Activated naive CD8-positive, alpha-beta T cell (primary cell): ENCODE results near the gene GNE.
"Not testable (repeated sequence)": the region's sequence is repeated elsewhere in the genome, so short reads cannot be mapped to it uniquely, and the experiment has no call there.

Experiments
- H3K27ac Mint-ChIP-seq: one replicate; pipeline ENCODE4 v1.8.0; 2021; ENCODE audit warnings: mixed read lengths
- H3K27me3 Mint-ChIP-seq: one replicate; pipeline ENCODE4 v1.8.0; 2021; ENCODE audit warnings: mixed read lengths
- H3K36me3 Mint-ChIP-seq: one replicate; pipeline ENCODE4 v1.8.0; 2021; ENCODE audit warnings: mixed read lengths
- H3K4me1 Mint-ChIP-seq: one replicate; pipeline ENCODE4 v1.8.0; 2021; ENCODE audit warnings: low read depth, mixed read lengths
- H3K4me3 Mint-ChIP-seq: one replicate; pipeline ENCODE4 v1.8.0; 2021; ENCODE audit warnings: mild to moderate bottlenecking, mixed read lengths
- H3K9me3 Mint-ChIP-seq: one replicate; pipeline ENCODE4 v1.8.0; 2021; ENCODE audit warnings: low read depth, mixed read lengths

GNE gene

GRCh38 chr9:36258208-36258995 is at the start of gene GNE:
Gene GNE (minus strand): TSS chr9:36258448. CDS start chr9:36249355, 9,093 bp downstream.
- no peaks in the 10 kb centered on the region for H3K9me3 Mint-ChIP-seq
- peaks cover 10% of the 10 kb centered on the region for H3K4me1 Mint-ChIP-seq
- no peaks in the 10 kb centered on the region for H3K27me3 Mint-ChIP-seq
- no peaks in the 10 kb centered on the region for H3K36me3 Mint-ChIP-seq
- peak within 1 kb of the TSS; percentile 90 for H3K27ac Mint-ChIP-seq
- peak within 1 kb of the TSS; percentile 92 for H3K4me3 Mint-ChIP-seq

GRCh38 chr9:36306471-36307306 is 48.4 kb upstream of the GNE start:
- H3K27ac Mint-ChIP-seq, result peak overlapping the region; percentile 69
- H3K9me3 Mint-ChIP-seq, result no peaks in the 10 kb centered on the region
- no peaks in the 10 kb centered on the region for H3K27me3 Mint-ChIP-seq
- peaks cover 10% of the 10 kb centered on the region for H3K4me1 Mint-ChIP-seq
- H3K36me3 Mint-ChIP-seq, result no peaks in the 10 kb centered on the region
- no peak overlapping the region for H3K4me3 Mint-ChIP-seq

- not testable (repeated sequence) for H3K4me1 Mint-ChIP-seq, H3K9me3 Mint-ChIP-seq, H3K36me3 Mint-ChIP-seq, H3K4me3 Mint-ChIP-seq, H3K27me3 Mint-ChIP-seq, H3K27ac Mint-ChIP-seq
Observed at GRCh38 chr9:36304366-36304765, 46.1 kb upstream of the GNE start.

GRCh38 chr9:36301227-36301626 is 43.0 kb upstream of the GNE start:
- Mint-ChIP-seq H3K9me3 (no peaks in the 10 kb centered on the region), H3K4me1 (peaks cover under 1% of the 10 kb centered on the region), H3K27ac (no peak overlapping the region), H3K36me3 (peaks cover 2% of the 10 kb centered on the region), H3K4me3 (no peak overlapping the region), H3K27me3 (no peaks in the 10 kb centered on the region)

- no peak overlapping the region for H3K4me3 Mint-ChIP-seq
- H3K9me3 Mint-ChIP-seq, result no peaks in the 10 kb centered on the region
- H3K4me1 Mint-ChIP-seq, result no peaks in the 10 kb centered on the region
- H3K27me3 Mint-ChIP-seq, result no peaks in the 10 kb centered on the region
- peaks cover 6% of the 10 kb centered on the region for H3K36me3 Mint-ChIP-seq
- no peak overlapping the region for H3K27ac Mint-ChIP-seq
Observed at GRCh38 chr9:36298566-36298965, 40.3 kb upstream of the GNE start.

- Mint-ChIP-seq H3K4me3 (no peak overlapping the region), H3K36me3 (peaks cover 6% of the 10 kb centered on the region), H3K27ac (no peak overlapping the region), H3K9me3 (no peaks in the 10 kb centered on the region), H3K4me1 (no peaks in the 10 kb centered on the region), H3K27me3 (no peaks in the 10 kb centered on the region)
Observed at GRCh38 chr9:36297798-36298197, 39.5 kb upstream of the GNE start.

GRCh38 chr9:36294996-36295395 is 36.7 kb upstream of the GNE start:
- not testable (repeated sequence) for H3K9me3 Mint-ChIP-seq

GRCh38 chr9:36293918-36294317 is 35.7 kb upstream of the GNE start:
- no peaks in the 10 kb centered on the region for H3K4me1 Mint-ChIP-seq
- H3K4me3 Mint-ChIP-seq, result no peak overlapping the region
- no peaks in the 10 kb centered on the region for H3K27me3 Mint-ChIP-seq
- H3K9me3 Mint-ChIP-seq, result no peaks in the 10 kb centered on the region
- peaks cover 4% of the 10 kb centered on the region for H3K36me3 Mint-ChIP-seq
- H3K27ac Mint-ChIP-seq, result no peak overlapping the region

More at GRCh38 chr9:36294996-36295395, 36.7 kb upstream of the GNE start:
- not testable (repeated sequence) for H3K36me3 Mint-ChIP-seq, H3K27ac Mint-ChIP-seq, H3K4me3 Mint-ChIP-seq, H3K4me1 Mint-ChIP-seq, H3K27me3 Mint-ChIP-seq

GRCh38 chr9:36293171-36293570 is 34.9 kb upstream of the GNE start:
- no peaks in the 10 kb centered on the region for H3K9me3 Mint-ChIP-seq
- peaks cover 4% of the 10 kb centered on the region for H3K36me3 Mint-ChIP-seq

GRCh38 chr9:36292641-36293040 is 34.4 kb upstream of the GNE start:
- Mint-ChIP-seq H3K27ac (no peak overlapping the region), H3K4me3 (no peak overlapping the region)

More at GRCh38 chr9:36293171-36293570, 34.9 kb upstream of the GNE start:
- no peak overlapping the region for H3K4me3 Mint-ChIP-seq
- no peaks in the 10 kb centered on the region for H3K27me3 Mint-ChIP-seq
- no peak overlapping the region for H3K27ac Mint-ChIP-seq
- no peaks in the 10 kb centered on the region for H3K4me1 Mint-ChIP-seq

GRCh38 chr9:36290996-36291395 is 32.7 kb upstream of the GNE start:
- H3K27me3 Mint-ChIP-seq, result no peaks in the 10 kb centered on the region
- H3K4me3 Mint-ChIP-seq, result no peak overlapping the region
- peaks cover 6% of the 10 kb centered on the region for H3K36me3 Mint-ChIP-seq
- H3K27ac Mint-ChIP-seq, result no peak overlapping the region
- H3K4me1 Mint-ChIP-seq, result no peaks in the 10 kb centered on the region
- no peaks in the 10 kb centered on the region for H3K9me3 Mint-ChIP-seq

More at GRCh38 chr9:36292641-36293040, 34.4 kb upstream of the GNE start:
- Mint-ChIP-seq H3K36me3 (peaks cover 4% of the 10 kb centered on the region), H3K9me3 (no peaks in the 10 kb centered on the region), H3K27me3 (no peaks in the 10 kb centered on the region), H3K4me1 (no peaks in the 10 kb centered on the region)

- Mint-ChIP-seq H3K27ac (no peak overlapping the region), H3K4me3 (no peak overlapping the region), H3K36me3 (peaks cover 6% of the 10 kb centered on the region), H3K9me3 (no peaks in the 10 kb centered on the region), H3K4me1 (no peaks in the 10 kb centered on the region), H3K27me3 (no peaks in the 10 kb centered on the region)
Observed at GRCh38 chr9:36289836-36290435, 31.7 kb upstream of the GNE start.

GRCh38 chr9:36288070-36288469 is 29.8 kb upstream of the GNE start:
- no peaks in the 10 kb centered on the region for H3K27me3 Mint-ChIP-seq
- no peaks in the 10 kb centered on the region for H3K9me3 Mint-ChIP-seq
- peaks cover 2% of the 10 kb centered on the region for H3K36me3 Mint-ChIP-seq
- no peaks in the 10 kb centered on the region for H3K4me1 Mint-ChIP-seq
- H3K27ac Mint-ChIP-seq, result no peak overlapping the region
- no peak overlapping the region for H3K4me3 Mint-ChIP-seq

GRCh38 chr9:36286388-36286787 is 28.1 kb upstream of the GNE start:
- Mint-ChIP-seq H3K36me3 (peaks cover 2% of the 10 kb centered on the region), H3K4me1 (no peaks in the 10 kb centered on the region)

GRCh38 chr9:36284226-36284625 is 26.0 kb upstream of the GNE start:
- no peak overlapping the region for H3K27ac Mint-ChIP-seq

More at GRCh38 chr9:36286388-36286787, 28.1 kb upstream of the GNE start:
- Mint-ChIP-seq H3K4me3 (no peak overlapping the region), H3K27ac (no peak overlapping the region), H3K27me3 (no peaks in the 10 kb centered on the region), H3K9me3 (no peaks in the 10 kb centered on the region)

More at GRCh38 chr9:36284226-36284625, 26.0 kb upstream of the GNE start:
- Mint-ChIP-seq H3K27me3 (no peaks in the 10 kb centered on the region), H3K4me1 (no peaks in the 10 kb centered on the region), H3K9me3 (no peaks in the 10 kb centered on the region), H3K4me3 (no peak overlapping the region), H3K36me3 (peaks cover 6% of the 10 kb centered on the region)
